Mesodermal cell (in vitro differentiated cells): ENCODE measurements around the gene UBE3A.
"Not testable (repeated sequence)": the region's sequence is repeated elsewhere in the genome, so short reads cannot be mapped to it uniquely, and the experiment has no call there.

ENCODE experiments used
- H3K27ac ChIP-seq: 2 replicates; pipeline ENCODE4 v1.7.0; 2013; ENCODE audit warnings: mild to moderate bottlenecking, low read depth, low read length, moderate library complexity; ENCODE audit not compliant: severe bottlenecking
- H3K36me3 ChIP-seq: 2 replicates; pipeline ENCODE4 v1.7.1; 2013; ENCODE audit warnings: mild to moderate bottlenecking, low read length, moderate library complexity; ENCODE audit not compliant: control insufficient read depth, insufficient read depth
- H3K4me1 ChIP-seq: one replicate; pipeline ENCODE4 v1.7.1; 2013; ENCODE audit warnings: mild to moderate bottlenecking, low read length; ENCODE audit not compliant: insufficient read depth, control insufficient read depth, poor library complexity, severe bottlenecking
- H3K4me3 ChIP-seq: 2 replicates; pipeline ENCODE4 v1.7.0; 2013; ENCODE audit warnings: low read length, control low read depth, mild to moderate bottlenecking; ENCODE audit not compliant: insufficient read depth, poor library complexity, severe bottlenecking; ENCODE audit errors: extremely low read depth
- H3K9me3 ChIP-seq: 2 replicates; pipeline ENCODE4 v1.7.1; 2013; ENCODE audit warnings: mild to moderate bottlenecking, low read length, moderate library complexity; ENCODE audit not compliant: control insufficient read depth
- WGBS, 2 experiments: methylation state at CpG; one replicate each; pipeline ENCODE4 v1.1.5; 2013; ENCODE audit warnings: missing lambda C conversion rate in 2 of 2; ENCODE audit not compliant: insufficient coverage in 2 of 2; 5-methylcytosine and 5-hydroxymethylcytosine counted together

The UBE3A gene

DNA sequence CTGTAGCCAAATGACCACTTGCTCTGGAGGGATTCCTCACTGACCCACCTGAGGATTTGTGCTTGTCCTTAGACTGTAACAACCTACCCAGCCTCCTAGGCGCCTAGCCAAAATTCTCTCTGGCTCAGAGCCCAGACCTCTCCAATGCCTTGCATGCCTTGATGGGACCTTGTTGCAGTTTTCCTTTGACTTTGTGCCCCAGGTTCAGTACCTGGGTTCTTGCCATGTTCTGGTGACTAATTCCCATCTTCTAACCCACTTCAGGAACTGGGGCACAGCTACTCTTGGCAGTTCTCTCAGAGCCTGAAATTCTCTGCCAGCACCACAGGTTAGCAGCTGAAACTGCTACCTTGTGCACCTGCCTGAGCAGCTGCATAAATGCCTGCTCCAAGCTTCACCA lies 27.0 kb upstream of the UBE3A start:
- no peak overlapping the region for H3K4me3 ChIP-seq
- no peak overlapping the region for H3K27ac ChIP-seq
- WGBS, 2 experiments, result 90 to 100% methylated on average over 1 of the region's 1 CpG
- H3K4me1 ChIP-seq, result no peaks in the 10 kb centered on the region
- H3K9me3 ChIP-seq, result no peaks in the 10 kb centered on the region
- H3K36me3 ChIP-seq, result no peaks in the 10 kb centered on the region

DNA sequence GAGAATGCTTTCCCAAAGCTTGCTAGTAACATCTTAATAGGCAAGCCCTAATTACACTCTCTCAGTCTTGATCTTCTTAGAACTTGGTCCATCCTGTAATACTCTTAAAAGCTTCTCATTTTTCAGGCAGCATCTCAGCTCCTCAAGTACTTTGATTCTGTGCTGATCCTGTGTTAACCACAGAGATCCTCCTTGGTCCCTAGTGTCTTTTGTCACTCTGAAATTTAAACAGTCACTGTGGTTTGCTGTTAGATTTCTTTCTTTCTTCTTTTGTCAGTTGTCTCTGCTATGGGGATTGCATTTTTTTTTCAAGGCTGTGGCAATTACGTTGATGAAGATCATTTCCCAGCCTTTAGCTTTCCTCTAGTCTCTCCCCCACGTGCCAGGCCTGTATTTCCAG lies 26.0 kb upstream of the UBE3A start:
- Histone ChIP-seq H3K4me3 (no peak overlapping the region), H3K36me3 (no peaks in the 10 kb centered on the region), H3K9me3 (no peaks in the 10 kb centered on the region), H3K27ac (no peak overlapping the region), H3K4me1 (no peaks in the 10 kb centered on the region)
- 73 to 100% methylated on average over 1 to 2 of the region's 2 CpGs for WGBS, 2 experiments

DNA sequence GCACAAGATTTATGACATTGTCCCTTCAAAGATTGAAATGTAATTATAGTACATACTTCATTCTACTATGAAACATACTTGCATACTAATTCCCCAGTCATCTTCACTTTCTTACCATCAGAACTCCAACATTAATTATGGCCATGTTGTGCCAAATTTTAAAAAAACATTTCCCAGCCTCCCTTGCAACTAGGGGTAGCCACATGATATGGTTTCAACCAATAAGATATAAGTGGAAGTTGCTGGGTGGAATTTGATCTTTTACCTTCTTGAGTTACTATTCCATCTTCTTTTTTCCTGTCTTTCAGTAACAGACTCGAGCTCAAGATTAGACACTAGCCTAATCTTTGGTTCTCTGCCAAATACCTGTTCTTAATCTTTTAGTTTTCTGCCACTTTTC lies 25.6 kb upstream of the UBE3A start:
- H3K9me3 ChIP-seq, result no peaks in the 10 kb centered on the region
- H3K4me1 ChIP-seq, result no peaks in the 10 kb centered on the region
- no peaks in the 10 kb centered on the region for H3K36me3 ChIP-seq
- no CpG with 5 or more reads among the region's 1 CpG for WGBS, 2 experiments
- no peak overlapping the region for H3K27ac ChIP-seq
- no peak overlapping the region for H3K4me3 ChIP-seq

DNA sequence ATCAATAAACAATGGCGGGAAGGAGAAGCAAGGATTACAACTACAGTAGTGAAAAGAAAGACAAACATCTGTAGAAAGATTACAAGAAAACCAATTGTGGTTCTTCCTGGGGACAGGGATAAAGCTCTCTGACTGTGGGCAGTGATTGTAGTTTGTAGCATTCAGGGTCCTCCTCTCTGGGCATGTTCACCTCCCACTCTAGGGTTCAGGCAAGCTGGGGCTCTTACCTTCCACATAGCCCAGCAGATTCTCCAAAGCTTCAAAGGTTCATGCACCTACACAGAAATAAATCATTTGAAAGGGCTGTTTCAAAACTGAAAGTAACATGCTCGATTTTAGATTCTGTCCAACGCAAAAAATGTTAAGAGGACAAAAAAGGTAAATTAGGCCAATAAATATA lies 17.4 kb upstream of the UBE3A start:
- no peaks in the 10 kb centered on the region for H3K4me1 ChIP-seq
- H3K4me3 ChIP-seq, result no peak overlapping the region
- peaks cover 3% of the 10 kb centered on the region for H3K9me3 ChIP-seq
- 100% methylated on average over 1 of the region's 3 CpGs; no CpG with 5 or more reads in 1 of the 2 experiments for WGBS, 2 experiments
- H3K36me3 ChIP-seq, result no peaks in the 10 kb centered on the region
- H3K27ac ChIP-seq, result no peak overlapping the region

DNA sequence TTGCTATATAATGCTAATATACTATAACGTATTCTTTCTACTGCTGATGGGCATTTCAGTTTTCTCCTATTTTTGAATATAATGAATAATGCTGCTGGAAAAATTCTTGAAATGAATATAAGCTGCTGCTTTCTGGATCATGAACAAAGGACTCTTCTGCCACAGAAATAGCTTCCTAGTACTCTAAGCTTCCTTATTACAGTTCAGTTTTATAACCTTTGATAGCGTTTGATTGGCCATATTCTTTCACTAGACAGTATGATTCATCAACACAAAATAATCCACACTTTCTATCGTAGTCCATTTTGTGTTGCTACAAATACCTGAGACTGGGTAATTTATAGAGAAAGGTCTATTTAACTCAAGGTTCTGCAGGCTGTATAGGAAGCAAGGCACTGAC lies 16.4 kb upstream of the UBE3A start:
- peaks cover 9% of the 10 kb centered on the region for H3K9me3 ChIP-seq
- no peak overlapping the region for H3K27ac ChIP-seq
- WGBS, 2 experiments, result 95% methylated on average over 2 of the region's 3 CpGs; no CpG with 5 or more reads in 1 of the 2 experiments

DNA sequence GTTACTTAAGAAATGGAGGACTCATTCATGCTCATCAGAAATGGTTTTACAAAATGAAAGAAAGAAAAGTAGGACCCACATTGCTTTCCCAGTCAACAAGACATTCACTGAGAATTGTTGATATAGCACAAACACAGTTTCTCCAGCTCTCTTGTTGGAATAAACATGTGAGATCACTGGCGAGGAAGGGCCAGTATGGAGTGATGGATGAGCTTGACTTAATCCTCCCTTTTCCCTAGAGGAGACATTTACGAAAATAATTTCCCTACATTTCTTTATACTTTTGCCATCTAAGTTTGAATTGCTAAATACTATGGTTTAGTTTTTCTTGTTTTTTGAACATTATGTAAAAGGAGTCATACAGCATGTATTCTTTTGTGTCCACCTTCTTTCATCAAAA lies 15.9 kb upstream of the UBE3A start:
- Histone ChIP-seq H3K9me3 (peaks cover 12% of the 10 kb centered on the region), H3K4me1 (no peaks in the 10 kb centered on the region), H3K36me3 (no peaks in the 10 kb centered on the region), H3K27ac (no peak overlapping the region), H3K4me3 (no peak overlapping the region)
- no CpG with 5 or more reads among the region's 2 CpGs for WGBS, 2 experiments

More for the DNA sequence above, 16.4 kb upstream of the UBE3A start:
- Histone ChIP-seq H3K4me1 (no peaks in the 10 kb centered on the region), H3K36me3 (no peaks in the 10 kb centered on the region), H3K4me3 (no peak overlapping the region)

DNA sequence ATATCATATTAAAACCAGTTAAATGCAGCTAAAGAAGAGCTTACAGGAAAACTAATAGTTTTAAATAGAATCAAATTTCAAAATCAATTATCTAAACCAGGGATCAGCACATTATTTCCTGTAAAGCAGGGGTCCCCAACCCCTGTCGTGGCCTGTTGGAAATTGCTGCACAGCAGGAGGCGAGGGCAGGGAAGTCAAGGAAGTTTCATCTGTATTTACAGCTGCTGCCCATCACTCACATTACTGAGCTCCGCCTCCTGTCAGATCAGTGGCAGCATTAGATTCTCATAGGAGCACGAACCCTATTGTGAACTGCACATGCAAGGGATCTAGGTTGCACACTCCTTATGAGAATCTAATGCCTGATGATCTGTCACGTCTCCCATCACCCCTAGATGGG lies 14.4 kb upstream of the UBE3A start:
- peaks cover 12% of the 10 kb centered on the region for H3K9me3 ChIP-seq
- not testable (repeated sequence) for H3K27ac ChIP-seq, H3K4me3 ChIP-seq, H3K4me1 ChIP-seq, H3K36me3 ChIP-seq
- WGBS, 2 experiments, result 72 to 82% methylated on average over 3 to 4 of the region's 5 CpGs

DNA sequence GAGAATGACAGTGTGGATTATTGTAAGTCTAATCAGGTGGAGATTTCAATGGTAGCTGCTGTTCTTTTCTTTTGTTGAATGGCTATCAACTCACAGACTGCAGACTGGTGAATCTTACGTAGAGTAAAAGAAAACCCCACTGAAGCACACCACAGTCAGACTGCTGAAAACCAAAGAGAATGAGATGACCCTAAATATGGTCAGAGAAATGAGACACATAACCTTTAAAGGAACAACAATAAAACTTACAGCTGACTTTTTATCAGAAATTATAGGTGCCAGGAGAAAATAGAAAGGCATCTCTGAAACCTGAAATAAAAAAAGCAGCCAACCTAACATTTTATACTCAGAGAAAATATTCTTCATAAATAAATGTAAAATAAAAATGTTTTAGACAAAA lies 12.7 kb upstream of the UBE3A start:
- Histone ChIP-seq H3K4me3 (no peak overlapping the region), H3K27ac (no peak overlapping the region), H3K36me3 (no peaks in the 10 kb centered on the region), H3K4me1 (no peaks in the 10 kb centered on the region), H3K9me3 (peaks cover 12% of the 10 kb centered on the region)
- no CpG with 5 or more reads among the region's 1 CpG for WGBS, 2 experiments

DNA sequence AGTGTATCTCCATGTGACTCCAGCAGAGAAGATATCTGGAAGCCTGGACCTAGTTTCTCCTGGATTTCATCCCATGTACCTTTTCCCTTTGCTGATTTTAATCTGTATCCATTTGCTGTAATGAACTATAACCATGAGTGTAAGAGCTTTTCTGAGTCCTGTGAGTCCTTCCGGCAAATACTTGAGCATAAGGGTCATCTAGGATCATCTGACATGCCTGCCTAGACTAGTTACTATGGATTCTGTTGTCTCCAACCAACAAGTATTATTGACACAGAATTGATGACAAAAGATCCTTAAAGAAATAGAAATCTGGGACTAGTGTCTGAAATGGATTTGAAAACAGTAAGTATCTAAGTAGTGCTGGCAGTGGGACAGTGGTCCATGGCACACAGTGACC lies 11.3 kb upstream of the UBE3A start:
- Histone ChIP-seq H3K4me3 (no peak overlapping the region), H3K9me3 (peaks cover 12% of the 10 kb centered on the region), H3K27ac (no peak overlapping the region), H3K4me1 (no peaks in the 10 kb centered on the region), H3K36me3 (no peaks in the 10 kb centered on the region)
- no CpG with 5 or more reads among the region's 1 CpG for WGBS, 2 experiments

DNA sequence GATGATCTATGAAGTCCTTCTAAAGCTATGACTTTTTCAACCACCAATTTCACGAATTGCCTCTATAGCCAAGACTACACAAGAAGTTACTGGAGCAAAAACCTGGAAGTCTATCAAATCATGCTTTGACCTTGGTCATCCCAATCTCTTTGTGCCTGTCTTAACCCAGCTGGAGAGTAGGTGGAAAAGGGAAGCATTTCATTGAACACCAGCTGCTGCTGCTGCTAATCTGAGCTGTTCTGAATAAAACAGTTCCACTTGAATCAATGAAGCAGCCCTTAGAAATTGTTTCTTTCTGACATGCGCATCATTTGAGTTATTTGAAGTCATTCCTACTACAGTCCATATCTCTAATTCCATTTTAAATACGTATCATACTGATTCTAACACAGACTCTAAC lies 7.3 kb upstream of the UBE3A start:
- no peak overlapping the region for H3K4me3 ChIP-seq
- no peaks in the 10 kb centered on the region for H3K4me1 ChIP-seq
- WGBS, 2 experiments, result 80 to 90% methylated on average over 1 to 2 of the region's 3 CpGs
- H3K36me3 ChIP-seq, result no peaks in the 10 kb centered on the region
- H3K9me3 ChIP-seq, result peaks cover 8% of the 10 kb centered on the region
- H3K27ac ChIP-seq, result no peak overlapping the region

DNA sequence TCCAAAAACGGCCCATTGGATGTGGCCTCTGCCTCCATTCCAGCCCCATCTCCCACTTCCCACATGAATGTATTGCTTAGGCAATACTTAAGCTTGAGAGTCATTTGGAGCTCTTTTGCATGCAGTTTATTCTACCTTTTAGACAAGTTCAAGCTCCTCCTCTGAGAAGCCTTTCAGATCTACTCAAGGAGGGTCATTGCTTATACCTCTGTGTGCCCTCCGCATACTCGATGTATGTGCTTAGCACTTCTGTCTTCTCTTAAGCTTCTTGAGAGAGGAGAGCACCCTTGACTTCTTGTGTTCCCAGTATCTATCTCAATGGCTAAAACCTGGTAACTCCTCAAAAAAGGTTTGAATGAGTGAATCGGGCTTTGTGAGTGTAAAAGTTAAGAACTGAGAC lies 6.6 kb upstream of the UBE3A start:
- Histone ChIP-seq H3K4me1 (no peaks in the 10 kb centered on the region), H3K4me3 (no peak overlapping the region), H3K36me3 (no peaks in the 10 kb centered on the region), H3K27ac (no peak overlapping the region), H3K9me3 (peaks cover 4% of the 10 kb centered on the region)
- 90 to 96% methylated on average over 3 to 4 of the region's 4 CpGs for WGBS, 2 experiments

DNA sequence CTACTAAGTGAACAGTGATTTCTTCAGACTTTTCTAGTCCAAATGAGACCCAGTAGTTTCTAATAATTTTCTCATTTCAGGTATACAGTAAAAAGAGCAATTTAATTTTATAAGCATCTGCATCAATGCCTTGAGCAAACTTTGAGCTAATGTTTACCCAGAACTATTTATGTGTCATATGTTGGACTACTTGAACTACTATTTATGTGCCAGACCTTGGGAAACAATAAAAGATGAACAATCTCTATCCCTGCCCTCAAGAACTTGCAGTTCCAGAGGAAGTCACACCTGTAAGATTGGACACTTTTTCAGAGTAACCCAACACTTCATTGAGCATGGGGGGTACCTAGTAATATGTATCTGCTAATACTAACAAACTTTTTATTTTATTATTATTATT lies 2.3 kb upstream of the UBE3A start:
- Histone ChIP-seq H3K4me3 (no peak overlapping the region), H3K27ac (no peak overlapping the region), H3K4me1 (peaks cover 4% of the 10 kb centered on the region), H3K36me3 (no peaks in the 10 kb centered on the region), H3K9me3 (no peaks in the 10 kb centered on the region)
